ENCODE results near the gene FIBCD1.

FIBCD1 gene

GRCh38 chr9:130981756-130982137, 42.7 kb upstream of the FIBCD1 start:
- Histone ChIP-seq H2AK5ac (ENCODE audit: low read depth, low read length) (peak overlapping the region; percentile 88), H3K4me2 (ENCODE audit: insufficient read depth, low read length, poor library complexity, severe bottlenecking) (no peak overlapping the region), H3K27ac (replicated peaks; ENCODE audit: low read length) (no peak overlapping the region), H3K23ac (ENCODE audit: low read depth, low read length, poor library complexity) (peak overlapping the region; percentile 98), H2AFZ (ENCODE audit: low read length) (peak overlapping the region; percentile 33), H3K4me1 (ENCODE audit: control insufficient read depth in 2 of 2, insufficient read depth in 1 of 2, low read depth in 1 of 2, low read length in 2 of 2) (peaks cover 17 to 48% of the 10 kb centered on the region in 2 donors), H3K14ac (ENCODE audit: low read length) (peak overlapping the region; percentile 89), H3K4me3 (ENCODE audit: low read length in 2 of 2) (no peak overlapping the region), H2BK120ac (ENCODE audit: low read depth, low read length) (peak overlapping the region; percentile 72), H4K8ac (ENCODE audit: low read depth, low read length) (no peak overlapping the region), H4K91ac (ENCODE audit: low read depth, low read length, poor library complexity) (no peak overlapping the region), H3K79me1 (ENCODE audit: low read depth, low read length) (no peaks in the 10 kb centered on the region), H2BK12ac (ENCODE audit: low read length) (no peak overlapping the region), H2BK5ac (ENCODE audit: low read length) (peak overlapping the region; percentile 24), H3K36me3 (replicated peaks in 1 of 2; ENCODE audit: control insufficient read depth in 2 of 2, insufficient read depth in 2 of 2, low read length in 2 of 2) (no peaks in the 10 kb centered on the region), H3K27me3 (ENCODE audit: control insufficient read depth in 3 of 3, insufficient read depth in 3 of 3, low read depth in 1 of 3, low read length in 3 of 3) (no peaks in the 10 kb centered on the region), H2BK15ac (ENCODE audit: low read length) (peak overlapping the region; percentile 85), H3K4ac (ENCODE audit: low read length) (peak overlapping the region; percentile 23), H3K9ac (ENCODE audit: low read depth, low read length, poor library complexity) (no peak overlapping the region), H3K18ac (ENCODE audit: low read length) (peak overlapping the region; percentile 85), H3K9me3 (replicated peaks in 1 of 2; ENCODE audit: control insufficient read depth in 2 of 2, insufficient read depth in 1 of 2, low read depth in 1 of 2, low read length in 2 of 2) (peaks cover 0 to 2% of the 10 kb centered on the region in 2 donors)
- DNase-seq (ENCODE audit: low spot score): no peak
- WGBS, 2 donors (ENCODE audit: extremely low coverage in 2 of 2, insufficient read length in 2 of 2, insufficient replicate concordance in 1 of 2): no CpG with 5 or more reads among the region's 14 CpGs

GRCh38 chr9:130981002-130981755, 42.1 kb upstream of the FIBCD1 start:
- H3K23ac ChIP-seq (ENCODE audit: low read depth, low read length, poor library complexity): peak overlapping the region; percentile 98
- H2BK15ac ChIP-seq (ENCODE audit: low read length): peak overlapping the region; percentile 85
- peak overlapping the region; percentile 24 for H2BK5ac ChIP-seq (ENCODE audit: low read length)
- no peak overlapping the region for H3K4me3 ChIP-seq (ENCODE audit: low read length in 2 of 2)
- no CpG with 5 or more reads among the region's 10 CpGs for WGBS, 2 donors (ENCODE audit: extremely low coverage in 2 of 2, insufficient read length in 2 of 2, insufficient replicate concordance in 1 of 2)
- no peak overlapping the region for H3K4ac ChIP-seq (ENCODE audit: low read length)
- no peaks in the 10 kb centered on the region for H3K36me3 ChIP-seq (replicated peaks in 1 of 2; ENCODE audit: control insufficient read depth in 2 of 2, insufficient read depth in 2 of 2, low read length in 2 of 2)
- H3K79me1 ChIP-seq (ENCODE audit: low read depth, low read length): no peaks in the 10 kb centered on the region
- no peak overlapping the region for H4K91ac ChIP-seq (ENCODE audit: low read depth, low read length, poor library complexity)
- no peak overlapping the region for H3K27ac ChIP-seq (replicated peaks; ENCODE audit: low read length)
- peak overlapping the region; percentile 65 for H3K18ac ChIP-seq (ENCODE audit: low read length)
- DNase-seq (ENCODE audit: low spot score): no peak
- peak overlapping the region; percentile 88 for H2AK5ac ChIP-seq (ENCODE audit: low read depth, low read length)
- no peak overlapping the region for H3K9ac ChIP-seq (ENCODE audit: low read depth, low read length, poor library complexity)
- H2BK120ac ChIP-seq (ENCODE audit: low read depth, low read length): peak overlapping the region; percentile 72
- peak overlapping the region; percentile 33 for H2AFZ ChIP-seq (ENCODE audit: low read length)
- H3K9me3 ChIP-seq (replicated peaks in 1 of 2; ENCODE audit: control insufficient read depth in 2 of 2, insufficient read depth in 1 of 2, low read depth in 1 of 2, low read length in 2 of 2): peaks cover 0 to 2% of the 10 kb centered on the region in 2 donors
- peak overlapping the region; percentile 82 for H2BK12ac ChIP-seq (ENCODE audit: low read length)
- H3K27me3 ChIP-seq (ENCODE audit: control insufficient read depth in 3 of 3, insufficient read depth in 3 of 3, low read depth in 1 of 3, low read length in 3 of 3): no peaks in the 10 kb centered on the region
- H3K4me2 ChIP-seq (ENCODE audit: insufficient read depth, low read length, poor library complexity, severe bottlenecking): no peak overlapping the region
- peaks cover 17 to 48% of the 10 kb centered on the region in 2 donors for H3K4me1 ChIP-seq (ENCODE audit: control insufficient read depth in 2 of 2, insufficient read depth in 1 of 2, low read depth in 1 of 2, low read length in 2 of 2)
- no peak overlapping the region for H4K8ac ChIP-seq (ENCODE audit: low read depth, low read length)
- H3K14ac ChIP-seq (ENCODE audit: low read length): peak overlapping the region; percentile 8

- Histone ChIP-seq H2BK15ac (ENCODE audit: low read length) (no peak overlapping the region), H3K27ac (replicated peaks; ENCODE audit: low read length) (no peak overlapping the region)
These were observed 41.5 kb upstream of the FIBCD1 start for GRCh38 chr9:130980526-130980925.

GRCh38 chr9:130979591-130980385, 40.7 kb upstream of the FIBCD1 start:
- Histone ChIP-seq H3K23ac (ENCODE audit: low read depth, low read length, poor library complexity) (peak overlapping the region; percentile 45), H3K14ac (ENCODE audit: low read length) (no peak overlapping the region), H3K27ac (replicated peaks; ENCODE audit: low read length) (no peak overlapping the region), H2BK15ac (ENCODE audit: low read length) (peak overlapping the region; percentile 80), H3K4me1 (ENCODE audit: control insufficient read depth in 2 of 2, insufficient read depth in 1 of 2, low read depth in 1 of 2, low read length in 2 of 2) (peaks cover 17 to 47% of the 10 kb centered on the region in 2 donors), H2AK5ac (ENCODE audit: low read depth, low read length) (peak overlapping the region; percentile 42), H2BK5ac (ENCODE audit: low read length) (peak overlapping the region; percentile 67), H2AFZ (ENCODE audit: low read length) (no peak overlapping the region), H3K9ac (ENCODE audit: low read depth, low read length, poor library complexity) (no peak overlapping the region), H3K4me3 (ENCODE audit: low read length in 2 of 2) (no peak overlapping the region), H3K9me3 (replicated peaks in 1 of 2; ENCODE audit: control insufficient read depth in 2 of 2, insufficient read depth in 1 of 2, low read depth in 1 of 2, low read length in 2 of 2) (peaks cover 0 to 2% of the 10 kb centered on the region in 2 donors), H3K4me2 (ENCODE audit: insufficient read depth, low read length, poor library complexity, severe bottlenecking) (no peak overlapping the region), H3K79me1 (ENCODE audit: low read depth, low read length) (no peaks in the 10 kb centered on the region), H2BK120ac (ENCODE audit: low read depth, low read length) (no peak overlapping the region), H2BK12ac (ENCODE audit: low read length) (no peak overlapping the region), H3K18ac (ENCODE audit: low read length) (no peak overlapping the region), H4K91ac (ENCODE audit: low read depth, low read length, poor library complexity) (no peak overlapping the region), H3K4ac (ENCODE audit: low read length) (no peak overlapping the region), H4K8ac (ENCODE audit: low read depth, low read length) (no peak overlapping the region), H3K36me3 (replicated peaks in 1 of 2; ENCODE audit: control insufficient read depth in 2 of 2, insufficient read depth in 2 of 2, low read length in 2 of 2) (no peaks in the 10 kb centered on the region), H3K27me3 (ENCODE audit: control insufficient read depth in 3 of 3, insufficient read depth in 3 of 3, low read depth in 1 of 3, low read length in 3 of 3) (no peaks in the 10 kb centered on the region)
- no CpG with 5 or more reads among the region's 20 CpGs for WGBS, 2 donors (ENCODE audit: extremely low coverage in 2 of 2, insufficient read length in 2 of 2, insufficient replicate concordance in 1 of 2)
- DNase-seq (ENCODE audit: low spot score): no peak

More at GRCh38 chr9:130980526-130980925, 41.5 kb upstream of the FIBCD1 start:
- Histone ChIP-seq H2BK5ac (ENCODE audit: low read length) (no peak overlapping the region), H2AK5ac (ENCODE audit: low read depth, low read length) (no peak overlapping the region), H3K4me1 (ENCODE audit: control insufficient read depth in 2 of 2, insufficient read depth in 1 of 2, low read depth in 1 of 2, low read length in 2 of 2) (peaks cover 17 to 48% of the 10 kb centered on the region in 2 donors), H3K23ac (ENCODE audit: low read depth, low read length, poor library complexity) (peak overlapping the region; percentile 94), H3K4ac (ENCODE audit: low read length) (no peak overlapping the region), H3K79me1 (ENCODE audit: low read depth, low read length) (no peaks in the 10 kb centered on the region), H3K14ac (ENCODE audit: low read length) (peak overlapping the region; percentile 17), H4K8ac (ENCODE audit: low read depth, low read length) (no peak overlapping the region), H3K36me3 (replicated peaks in 1 of 2; ENCODE audit: control insufficient read depth in 2 of 2, insufficient read depth in 2 of 2, low read length in 2 of 2) (no peaks in the 10 kb centered on the region), H2BK120ac (ENCODE audit: low read depth, low read length) (no peak overlapping the region), H3K9me3 (replicated peaks in 1 of 2; ENCODE audit: control insufficient read depth in 2 of 2, insufficient read depth in 1 of 2, low read depth in 1 of 2, low read length in 2 of 2) (peaks cover 0 to 2% of the 10 kb centered on the region in 2 donors), H3K4me2 (ENCODE audit: insufficient read depth, low read length, poor library complexity, severe bottlenecking) (no peak overlapping the region), H4K91ac (ENCODE audit: low read depth, low read length, poor library complexity) (no peak overlapping the region), H3K27me3 (ENCODE audit: control insufficient read depth in 3 of 3, insufficient read depth in 3 of 3, low read depth in 1 of 3, low read length in 3 of 3) (no peaks in the 10 kb centered on the region), H3K18ac (ENCODE audit: low read length) (peak overlapping the region; percentile 59), H2AFZ (ENCODE audit: low read length) (no peak overlapping the region), H2BK12ac (ENCODE audit: low read length) (no peak overlapping the region), H3K4me3 (ENCODE audit: low read length in 2 of 2) (no peak overlapping the region), H3K9ac (ENCODE audit: low read depth, low read length, poor library complexity) (no peak overlapping the region)
- no CpG with 5 or more reads among the region's 16 CpGs for WGBS, 2 donors (ENCODE audit: extremely low coverage in 2 of 2, insufficient read length in 2 of 2, insufficient replicate concordance in 1 of 2)
- DNase-seq (ENCODE audit: low spot score): no peak
